GM12872 (cell line): Measurements from ENCODE around the gene TRPM3.

ENCODE experiments used
- CTCF ChIP-seq: IDR thresholded peaks from 3 replicates; pipeline ENCODE4 v1.5.1; 2011; ENCODE audit warnings: low read depth, mild to moderate bottlenecking, low read length, moderate library complexity; ENCODE audit not compliant: insufficient read depth

TRPM3 gene

DNA sequence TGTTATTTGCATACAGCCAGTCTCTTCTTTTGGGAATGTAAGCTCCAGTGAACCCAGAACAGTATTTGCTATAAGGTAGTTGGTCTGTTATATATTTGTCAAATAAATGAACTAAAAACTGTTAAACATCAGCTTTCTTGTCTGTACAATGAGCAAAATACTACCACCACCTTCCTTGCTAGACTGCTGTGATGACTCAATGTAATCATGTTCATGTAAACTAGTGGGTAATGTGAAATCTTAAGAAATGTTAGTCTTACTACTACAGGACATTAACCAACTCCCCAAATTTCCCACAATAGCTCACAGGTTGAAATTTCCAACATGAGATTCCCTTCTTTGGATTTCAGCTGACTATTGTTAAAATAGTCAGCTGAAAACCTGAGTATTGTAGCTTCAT, 176.1 kb downstream of the TRPM3 start:
- no peak for TF ChIP-seq CTCF

DNA sequence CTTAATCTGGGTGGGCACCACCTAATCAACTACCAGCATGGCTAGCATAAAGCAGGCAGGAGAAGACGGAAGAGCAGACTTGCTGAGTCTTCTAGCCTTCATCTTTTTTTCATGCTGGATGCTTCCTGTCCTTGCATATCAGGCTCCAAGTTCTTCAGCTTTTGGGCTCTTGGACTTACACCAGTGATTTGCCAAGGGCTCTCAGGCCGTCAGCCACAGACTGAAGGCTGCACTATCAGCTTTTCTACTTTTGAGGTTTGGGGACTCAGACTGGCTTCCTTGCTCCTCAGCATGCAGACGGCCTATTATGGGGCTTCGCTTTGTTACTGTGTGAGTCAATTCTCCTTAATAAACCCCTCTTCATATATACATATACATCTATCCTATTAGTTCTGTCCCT, 180.2 kb downstream of the TRPM3 start:
- TF ChIP-seq CTCF, result no peak

- no peak for TF ChIP-seq CTCF
Measured at GRCh38 chr9:70940605-70941004, 180.8 kb downstream of the TRPM3 start.

GRCh38 chr9:70936536-70936935, 184.9 kb downstream of the TRPM3 start:
- TF ChIP-seq CTCF, result no peak

DNA sequence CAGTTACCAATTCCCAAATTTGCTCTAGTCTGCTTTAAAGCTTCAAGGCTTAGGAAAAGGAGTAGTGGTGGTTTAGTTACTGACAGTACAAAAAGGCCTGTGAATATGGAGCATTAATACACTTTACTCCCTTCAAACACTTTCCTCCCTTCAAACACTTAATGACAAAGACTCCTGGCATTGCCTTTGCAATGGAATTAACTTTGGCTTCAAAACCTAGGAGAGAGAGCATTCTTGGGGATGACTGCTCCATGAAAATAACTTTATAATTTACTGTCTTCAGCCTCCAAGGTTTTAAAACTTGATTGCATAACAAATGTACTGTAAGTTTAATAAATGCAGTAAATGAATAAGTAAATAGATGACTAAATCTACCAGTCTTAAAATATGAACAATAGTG, 185.6 kb downstream of the TRPM3 start:
- no peak for TF ChIP-seq CTCF

GRCh38 chr9:70934642-70935041, 186.8 kb downstream of the TRPM3 start:
- TF ChIP-seq CTCF, result no peak

GRCh38 chr9:70933321-70933720, 188.1 kb downstream of the TRPM3 start:
- no peak for TF ChIP-seq CTCF

- no peak for TF ChIP-seq CTCF
Measured at GRCh38 chr9:70932097-70932496, 189.3 kb downstream of the TRPM3 start.
